Measurements from ENCODE around the gene SIGLEC8. TPM values are rescaled to one million over a fixed set of nuclear protein-coding genes. Genes with fewer than 3 reads are reported as not detected.
"Not testable (repeated sequence)": the region's sequence is repeated elsewhere in the genome, so short reads cannot be mapped to it uniquely, and the experiment has no call there.

The SIGLEC8 gene
- polyA plus RNA-seq, 1 donor from 2014 or later = not detected

GRCh38 chr19:51448011-51448410 is 10.2 kb downstream of the SIGLEC8 start:
- Histone ChIP-seq H3K27ac (ENCODE audit: low read length) (no peak overlapping the region), H3K79me2 (replicated peaks; ENCODE audit: insufficient read depth, low read length) (no peaks in the 10 kb centered on the region), H3K9me2 (ENCODE audit: insufficient read depth, low read length) (no peaks in the 10 kb centered on the region), H3K27me3 (ENCODE audit: insufficient read depth, low read depth, low read length) (no peaks in the 10 kb centered on the region), H3K36me3 (ENCODE audit: insufficient read depth, low read length) (no peaks in the 10 kb centered on the region), H3F3A (ENCODE audit: insufficient read depth, low read length, poor library complexity, severe bottlenecking) (no peaks in the 10 kb centered on the region), H3K9ac (ENCODE audit: low read length) (no peak overlapping the region), H3K9me3 (ENCODE audit: low read length) (no peaks in the 10 kb centered on the region), H3K4me2 (ENCODE audit: low read length) (no peak overlapping the region), H2AFZ (ENCODE audit: low read depth, low read length) (no peak overlapping the region), H3K4me3 (ENCODE audit: low read length) (no peak overlapping the region), H4K20me1 (ENCODE audit: insufficient read depth) (no peaks in the 10 kb centered on the region)
- TF ChIP-seq EP300 (conservative IDR thresholded peaks at IDR 0.05; ENCODE audit: poor library complexity, severe bottlenecking) (no peak), RAD21 (conservative IDR thresholded peaks at IDR 0.05) (no peak), SMC3 (conservative IDR thresholded peaks at IDR 0.05; ENCODE audit: poor library complexity) (no peak), POLR2AphosphoS5 (IDR thresholded peaks at IDR 0.05) (no peak), TAF1 (IDR thresholded peaks at IDR 0.05; ENCODE audit: low read depth) (no peak), MXI1 (conservative IDR thresholded peaks at IDR 0.05; ENCODE audit: poor library complexity, severe bottlenecking) (no peak), REST (IDR thresholded peaks at IDR 0.05; ENCODE audit: borderline replicate concordance) (no peak), EZH2 (IDR thresholded peaks at IDR 0.05; ENCODE audit: borderline replicate concordance, insufficient read depth, low read length, poor library complexity, severe bottlenecking) (no peak), CTCF (IDR thresholded peaks at IDR 0.05; ENCODE audit: poor library complexity, severe bottlenecking) (no peak)

GRCh38 chr19:51447510-51447909 is 10.7 kb downstream of the SIGLEC8 start:
- not testable (repeated sequence) for H2AFZ ChIP-seq (ENCODE audit: low read depth, low read length); H3K9ac ChIP-seq (ENCODE audit: low read length); H3K79me2 ChIP-seq (replicated peaks; ENCODE audit: insufficient read depth, low read length); H3K4me2 ChIP-seq (ENCODE audit: low read length); H3K4me3 ChIP-seq (ENCODE audit: low read length); H3K9me2 ChIP-seq (ENCODE audit: insufficient read depth, low read length); H3K27me3 ChIP-seq (ENCODE audit: insufficient read depth, low read depth, low read length); H3K9me3 ChIP-seq (ENCODE audit: low read length); H3K36me3 ChIP-seq (ENCODE audit: insufficient read depth, low read length); H4K20me1 ChIP-seq (ENCODE audit: insufficient read depth); H3F3A ChIP-seq (ENCODE audit: insufficient read depth, low read length, poor library complexity, severe bottlenecking); H3K27ac ChIP-seq (ENCODE audit: low read length)

Measured in neural cell (in vitro differentiated cells).